Calu3 (cell line): ENCODE results near the gene SMARCAD1. TPM values are rescaled to one million over a fixed set of nuclear protein-coding genes. Genes with fewer than 3 reads are reported as not detected.

Experiments
- BruUV-seq: library from RNA; stranded (reverse); fragments of 400-500 nt; replicated peaks from 2 replicates; lab custom pipeline; 2021; lab: Mats Ljungman, UMichigan
- CTCF ChIA-PET: fragments of 300-600 bp; sonication (Branson Sonifier 250); formaldehyde crosslinking; loops from one replicate; lab custom pipeline; 2022; ENCODE audit warnings: antibody characterized with exemption; lab: Charles Lee
- DNase-seq: peaks from one replicate; pipeline ENCODE4 v3.0.0; 2022
- H3K27ac Mint-ChIP-seq: one replicate; pipeline ENCODE4 v1.8.0; 2022; ENCODE audit warnings: mixed read lengths; ENCODE audit not compliant: unreplicated experiment
- H3K27me3 Mint-ChIP-seq: one replicate; pipeline ENCODE4 v1.8.0; 2022; ENCODE audit warnings: mixed read lengths; ENCODE audit not compliant: unreplicated experiment
- H3K36me3 Mint-ChIP-seq: one replicate; pipeline ENCODE4 v1.8.0; 2022; ENCODE audit warnings: mild to moderate bottlenecking, moderate library complexity, mixed read lengths; ENCODE audit not compliant: insufficient read depth, unreplicated experiment
- H3K4me1 Mint-ChIP-seq: one replicate; pipeline ENCODE4 v1.8.0; 2022; ENCODE audit warnings: mild to moderate bottlenecking, low read depth, mixed read lengths; ENCODE audit not compliant: unreplicated experiment
- H3K4me3 Mint-ChIP-seq: one replicate; pipeline ENCODE4 v1.8.0; 2022; ENCODE audit warnings: mild to moderate bottlenecking, low read depth, moderate library complexity, mixed read lengths; ENCODE audit not compliant: unreplicated experiment
- H3K9me3 Mint-ChIP-seq: one replicate; pipeline ENCODE4 v1.8.0; 2022; ENCODE audit warnings: low read depth, mixed read lengths; ENCODE audit not compliant: unreplicated experiment
- intact Hi-C: fragments of 100-400 bp; cut with micrococcal nuclease; formaldehyde crosslinking; loops from one replicate; pipeline ENCODE4 v1.10.0; 2022; ENCODE audit not compliant: unreplicated experiment
- total RNA-seq: library from RNA; stranded (reverse); gene quantifications from 2 replicates; pipeline ENCODE4 v1.2.3, GENCODE V29; 2022
- TF ChIP-seq, protein P1 (sequence below): fragments of 200-600 bp; IDR thresholded peaks from one replicate; pipeline ENCODE4 v1.8.0; 2022; ENCODE audit warnings: antibody characterized with exemption; ENCODE audit not compliant: unreplicated experiment

SMARCAD1 gene
- total RNA-seq, 1 experiment from 2014 or later = 15.8 TPM

DNA sequence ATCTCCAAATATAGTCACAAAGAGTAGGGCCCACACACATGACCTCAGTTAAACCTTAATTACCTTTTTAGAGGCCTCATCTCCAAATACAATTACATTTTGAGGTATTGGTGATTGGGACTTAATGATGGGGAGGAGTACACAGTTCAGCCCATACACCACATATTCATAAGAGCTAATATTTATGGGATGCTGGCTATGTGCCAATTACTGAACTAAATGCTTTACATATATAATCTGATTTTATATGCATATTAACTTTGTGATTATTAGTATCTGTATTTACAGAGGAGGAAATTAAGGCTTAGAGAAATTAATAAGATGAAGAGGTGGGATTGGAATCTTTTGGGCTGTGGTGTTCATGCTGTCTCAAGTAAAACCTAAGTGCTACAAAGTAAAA, 17.8 kb downstream of the SMARCAD1 start:
- Mint-ChIP-seq H3K27ac (no peak overlapping the region), H3K27me3 (no peaks in the 10 kb centered on the region), H3K4me3 (no peak overlapping the region), H3K4me1 (no peaks in the 10 kb centered on the region), H3K9me3 (no peaks in the 10 kb centered on the region), H3K36me3 (peaks cover 7% of the 10 kb centered on the region)
- no peak for DNase-seq
- TF ChIP-seq, protein P1, sequence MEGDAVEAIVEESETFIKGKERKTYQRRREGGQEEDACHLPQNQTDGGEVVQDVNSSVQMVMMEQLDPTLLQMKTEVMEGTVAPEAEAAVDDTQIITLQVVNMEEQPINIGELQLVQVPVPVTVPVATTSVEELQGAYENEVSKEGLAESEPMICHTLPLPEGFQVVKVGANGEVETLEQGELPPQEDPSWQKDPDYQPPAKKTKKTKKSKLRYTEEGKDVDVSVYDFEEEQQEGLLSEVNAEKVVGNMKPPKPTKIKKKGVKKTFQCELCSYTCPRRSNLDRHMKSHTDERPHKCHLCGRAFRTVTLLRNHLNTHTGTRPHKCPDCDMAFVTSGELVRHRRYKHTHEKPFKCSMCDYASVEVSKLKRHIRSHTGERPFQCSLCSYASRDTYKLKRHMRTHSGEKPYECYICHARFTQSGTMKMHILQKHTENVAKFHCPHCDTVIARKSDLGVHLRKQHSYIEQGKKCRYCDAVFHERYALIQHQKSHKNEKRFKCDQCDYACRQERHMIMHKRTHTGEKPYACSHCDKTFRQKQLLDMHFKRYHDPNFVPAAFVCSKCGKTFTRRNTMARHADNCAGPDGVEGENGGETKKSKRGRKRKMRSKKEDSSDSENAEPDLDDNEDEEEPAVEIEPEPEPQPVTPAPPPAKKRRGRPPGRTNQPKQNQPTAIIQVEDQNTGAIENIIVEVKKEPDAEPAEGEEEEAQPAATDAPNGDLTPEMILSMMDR = no peak
- CTCF ChIA-PET = no interaction called here
- BruUV-seq = no TSS peak
- intact Hi-C loops = no loop called here

DNA sequence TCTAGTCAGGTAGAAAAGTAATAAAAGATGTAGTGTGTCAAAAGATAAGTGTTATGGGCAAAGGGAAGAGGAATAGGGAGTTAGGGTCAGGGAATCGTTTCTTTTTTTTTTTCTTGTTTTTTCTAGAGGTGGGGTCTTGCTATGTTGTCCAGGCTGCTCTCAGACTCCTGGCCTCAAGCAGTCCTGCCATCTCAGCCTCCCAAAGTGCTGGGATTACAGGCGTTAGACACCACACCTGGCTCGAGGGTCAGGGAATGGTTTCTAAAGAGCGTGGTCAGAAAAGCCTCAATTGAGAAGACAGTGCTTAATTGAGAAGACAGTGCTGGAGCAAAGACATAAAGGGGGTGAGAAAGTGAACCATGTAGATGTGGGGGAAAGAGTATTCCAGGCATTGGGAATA, 19.1 kb downstream of the SMARCAD1 start:
- no peak for DNase-seq
- Mint-ChIP-seq H3K9me3 (no peaks in the 10 kb centered on the region), H3K4me1 (no peaks in the 10 kb centered on the region), H3K27ac (no peak overlapping the region), H3K36me3 (peaks cover 7% of the 10 kb centered on the region), H3K27me3 (no peaks in the 10 kb centered on the region), H3K4me3 (no peak overlapping the region)
- TF ChIP-seq, protein P1 = no peak
- no TSS peak for BruUV-seq
- CTCF ChIA-PET = interaction anchor here (0.6 kb wide), 1 partner anchor 536 kb away, joined by 3 read pairs; no protein-coding TSS in a partner anchor
- intact Hi-C loops = no loop called here

- intact Hi-C loops = no loop called here
Observed at GRCh38 chr4:94228493-94229216, 21.0 kb downstream of the SMARCAD1 start.

DNA sequence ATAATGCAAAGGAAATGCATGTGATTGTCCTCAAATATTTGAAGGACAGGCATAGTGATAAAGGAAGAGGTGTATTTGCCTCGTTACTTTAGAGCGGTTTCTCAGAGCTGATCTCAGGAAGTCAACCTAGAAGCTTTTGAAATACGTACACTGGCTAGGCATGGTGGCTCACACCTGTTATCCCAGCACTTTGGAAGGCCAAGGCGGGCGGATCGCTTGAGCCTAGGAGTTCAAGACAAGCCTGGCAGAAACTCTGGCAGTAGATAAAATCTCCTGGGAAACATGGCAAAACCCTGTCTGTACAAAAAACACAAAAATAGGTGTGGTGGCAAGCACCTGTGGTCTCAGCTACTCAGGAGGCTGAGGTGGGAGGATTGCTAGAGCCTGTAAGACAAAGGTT, 24.9 kb downstream of the SMARCAD1 start:
- Mint-ChIP-seq H3K27me3 (no peaks in the 10 kb centered on the region), H3K4me3 (no peak overlapping the region), H3K27ac (no peak overlapping the region), H3K4me1 (no peaks in the 10 kb centered on the region), H3K36me3 (peaks cover 4% of the 10 kb centered on the region), H3K9me3 (no peaks in the 10 kb centered on the region)
- DNase-seq = no peak
- intact Hi-C loops = no loop called here
- TF ChIP-seq, protein P1 = no peak
- no TSS peak for BruUV-seq
- CTCF ChIA-PET = no interaction called here

More at GRCh38 chr4:94228493-94229216, 21.0 kb downstream of the SMARCAD1 start:
- no peaks in the 10 kb centered on the region for H3K4me1 Mint-ChIP-seq
- H3K27ac Mint-ChIP-seq = no peak overlapping the region
- BruUV-seq = no TSS peak
- no peaks in the 10 kb centered on the region for H3K27me3 Mint-ChIP-seq
- TF ChIP-seq, protein P1 = no peak
- H3K36me3 Mint-ChIP-seq = peaks cover 7% of the 10 kb centered on the region
- H3K9me3 Mint-ChIP-seq = no peaks in the 10 kb centered on the region
- DNase-seq = no peak
- H3K4me3 Mint-ChIP-seq = no peak overlapping the region
- CTCF ChIA-PET = no interaction called here
